B cell (primary cell): ENCODE data around the gene RNF40. TPM values are rescaled to one million over a fixed set of nuclear protein-coding genes. Genes with fewer than 3 reads are reported as not detected.
A peak's percentile ranks its signal among the peaks of the same experiment; 100 is the strongest.

Experiments
- ATAC-seq: fragments of 200-7000 bp; cut with Tn5 transposase; one replicate; pipeline ENCODE4 v1.10.0; 2021; ENCODE audit warnings: low read depth, mild to moderate bottlenecking, moderate number of reproducible peaks, moderate library complexity
- CTCF ChIA-PET: fragments of 350-600 bp; sonication (Branson Sonifier 250); formaldehyde crosslinking; loops from one replicate; lab custom pipeline; 2021; ENCODE audit warnings: antibody characterized with exemption, inconsistent platforms; lab: Charles Lee
- POLR2A ChIA-PET: fragments of 350-600 bp; sonication (Branson Sonifier 250); formaldehyde crosslinking; loops from one replicate; lab custom pipeline; 2021; ENCODE audit warnings: antibody characterized with exemption; lab: Charles Lee
- DNase-seq: peaks from one replicate; pipeline ENCODE4 v3.0.0; 2013
- H2AFZ ChIP-seq: 2 replicates; pipeline ENCODE4 v1.6.1; 2012; ENCODE audit warnings: mild to moderate bottlenecking, low read depth, low read length; ENCODE audit not compliant: insufficient read depth, poor library complexity, severe bottlenecking
- H3K27ac ChIP-seq, 2 donors: 1 replicate in 1 of 2; 2 replicates in 1 of 2; pipeline ENCODE4 v1.5.1; 2012 to 2013; ENCODE audit warnings: low read length in 2 of 2, mild to moderate bottlenecking in 2 of 2, moderate library complexity in 1 of 2
- H3K27me3 ChIP-seq, 4 experiments: fragments of 200-600 bp in 1 of 4; sonication (generic) in 1 of 4; replicated peaks in 1 of 4; 1 replicate in 2 of 4; 2 replicates in 2 of 4; pipeline versions ENCODE4 v1.6.1 to v1.7.0; 2013 to 2016; ENCODE audit warnings: low read length in 3 of 4, mild to moderate bottlenecking in 2 of 4, mixed read lengths in 1 of 4, moderate library complexity in 1 of 4; ENCODE audit not compliant: insufficient read depth in 4 of 4, control insufficient read depth in 3 of 4; ENCODE audit errors: control extremely low read depth in 1 of 4
- H3K36me3 ChIP-seq, 2 experiments: replicated peaks in 1 of 2; 1 replicate in 1 of 2; 2 replicates in 1 of 2; pipeline versions ENCODE4 v1.6.1 to v1.7.1; 2013; ENCODE audit warnings: low read length in 1 of 2; ENCODE audit not compliant: insufficient read depth in 2 of 2, control insufficient read depth in 1 of 2; ENCODE audit errors: control extremely low read depth in 1 of 2, extremely low read depth in 1 of 2
- H3K4me1 ChIP-seq, 2 donors: fragments of 200-600 bp in 1 of 2; sonication (generic) in 1 of 2; 1 replicate in 1 of 2; 2 replicates in 1 of 2; pipeline versions ENCODE4 v1.5.1 to v1.6.1; 2013 to 2017; ENCODE audit warnings: low read length in 2 of 2; ENCODE audit not compliant: control insufficient read depth in 2 of 2, insufficient read depth in 2 of 2
- H3K4me2 ChIP-seq: replicated peaks from 2 replicates; pipeline ENCODE3; 2012; ENCODE audit warnings: mild to moderate bottlenecking, low read depth, low read length; ENCODE audit not compliant: poor library complexity, severe bottlenecking
- H3K4me3 ChIP-seq, 5 experiments: fragments of 200-600 bp in 1 of 5; sonication (generic) in 1 of 5; 1 replicate in 3 of 5; 2 replicates in 2 of 5; pipeline versions ENCODE4 v1.5.1 to v1.7.0; 2011 to 2016; ENCODE audit warnings: low read length in 4 of 5, mild to moderate bottlenecking in 4 of 5, low read depth in 2 of 5, control low read depth in 1 of 5, moderate library complexity in 1 of 5; ENCODE audit not compliant: insufficient read depth in 1 of 5; ENCODE audit errors: control extremely low read depth in 1 of 5, extremely low read depth in 1 of 5
- H3K79me2 ChIP-seq: fragments of 200-600 bp; sonication (generic); one replicate; pipeline ENCODE4 v1.6.0; 2016; ENCODE audit warnings: low read length; ENCODE audit not compliant: control insufficient read depth, insufficient read depth
- H3K9ac ChIP-seq: fragments of 200-600 bp; sonication (generic); 2 replicates; pipeline ENCODE4 v1.6.1; 2017; ENCODE audit warnings: mild to moderate bottlenecking, low read length, moderate library complexity
- H3K9me3 ChIP-seq, 3 donors: one replicate each; pipeline versions ENCODE4 v1.6.1 to v1.7.1; 2013; ENCODE audit warnings: low read length in 2 of 3; ENCODE audit not compliant: control insufficient read depth in 2 of 3, insufficient read depth in 1 of 3; ENCODE audit errors: control extremely low read depth in 1 of 3
- H4K20me1 ChIP-seq: 2 replicates; pipeline ENCODE4 v1.6.0; 2012; ENCODE audit warnings: mild to moderate bottlenecking, low read length; ENCODE audit not compliant: insufficient read depth, control insufficient read depth, poor library complexity, severe bottlenecking
- H3K27ac Mint-ChIP-seq: one replicate; pipeline ENCODE4 v1.8.0; 2021; ENCODE audit warnings: mixed read lengths
- H3K27me3 Mint-ChIP-seq: one replicate; pipeline ENCODE4 v1.8.0; 2021; ENCODE audit warnings: mixed read lengths
- H3K4me1 Mint-ChIP-seq: one replicate; pipeline ENCODE4 v1.8.0; 2021; ENCODE audit warnings: mixed read lengths
- H3K4me3 Mint-ChIP-seq: one replicate; pipeline ENCODE4 v1.8.0; 2021; ENCODE audit warnings: mixed read lengths
- H3K9me3 Mint-ChIP-seq: one replicate; pipeline ENCODE4 v1.8.0; 2022; ENCODE audit warnings: mixed read lengths; ENCODE audit not compliant: insufficient read depth
- CTCF ChIP-seq: fragments of 200-600 bp; IDR thresholded peaks from one replicate; pipeline ENCODE4 v1.8.0; 2022; ENCODE audit warnings: antibody characterized with exemption, mild to moderate bottlenecking
- EZH2 ChIP-seq: IDR thresholded peaks from 2 replicates; pipeline ENCODE4 v1.6.1; 2012; ENCODE audit warnings: borderline replicate concordance, low read depth, mild to moderate bottlenecking, moderate library complexity, low read length; ENCODE audit not compliant: insufficient read depth, poor library complexity, severe bottlenecking
- WGBS: methylation state at CpG from one replicate; pipeline ENCODE4 v1.1.5; 2013; ENCODE audit warnings: missing lambda C conversion rate; ENCODE audit not compliant: insufficient coverage; 5-methylcytosine and 5-hydroxymethylcytosine counted together
- intact Hi-C: fragments of 100-400 bp; cut with micrococcal nuclease; formaldehyde crosslinking; loops from one replicate; pipeline ENCODE4 v1.10.0; 2022
- polyA plus RNA-seq: library from polyadenylated mRNA; depleted of rRNA; stranded (reverse); fragments of >200 nt; gene quantifications from 2 replicates; pipeline ENCODE4 v1.2.3, GENCODE V29; 2012
- total RNA-seq, 2 donors: library from RNA; stranded (reverse); fragments of 120-200 nt in 1 of 2; gene quantifications; 1 replicate in 1 of 2; 2 replicates in 1 of 2; pipeline versions ENCODE4 v1.2.3 to v1.2.4, GENCODE V29; 2013 to 2022

RNF40 gene
- total and polyA plus RNA-seq, 2 donors (not counting 1 experiment from before 2014, with no cell fraction given) = 41.8 to 121 TPM

GRCh38 chr16:30715750-30716445 is 46.2 kb upstream of the RNF40 start:
- H3K9me3 Mint-ChIP-seq = no peaks in the 10 kb centered on the region
- intact Hi-C loops = loop anchor here (2.0 kb wide), 1 partner anchor 17 kb away; the partner anchor contains the start of gene SRCAP
- peaks cover 8 to 86% of the 10 kb centered on the region in 2 experiments for H3K36me3 ChIP-seq
- peak overlapping the region; percentile 20 to 68 for H3K27ac ChIP-seq
- no peaks in the 10 kb centered on the region for H3K27me3 Mint-ChIP-seq
- peaks cover 17% of the 10 kb centered on the region for H3K4me1 Mint-ChIP-seq
- WGBS = 85% methylated on average over 10 of the region's 17 CpGs
- no peak overlapping the region for H3K4me3 ChIP-seq
- H3K4me3 Mint-ChIP-seq = peak overlapping the region; percentile 66
- H3K9me3 ChIP-seq = no peaks in the 10 kb centered on the region
- peaks cover 5 to 9% of the 10 kb centered on the region in 2 donors for H3K4me1 ChIP-seq
- ChIA-PET CTCF (no interaction called here), POLR2A (no interaction called here)
- TF ChIP-seq EZH2 = no peak
- TF ChIP-seq CTCF = no peak
- DNase-seq = peak; percentile 64
- peak overlapping the region; percentile 26 for H3K4me2 ChIP-seq
- no peak overlapping the region for H2AFZ ChIP-seq
- no peak overlapping the region for H3K9ac ChIP-seq
- H3K79me2 ChIP-seq = peaks cover 30% of the 10 kb centered on the region
- no peaks in the 10 kb centered on the region for H3K27me3 ChIP-seq
- peak; percentile 96 for ATAC-seq
- peak overlapping the region; percentile 90 for H3K27ac Mint-ChIP-seq
- H4K20me1 ChIP-seq = peaks cover 30% of the 10 kb centered on the region

GRCh38 chr16:30720086-30720485 is 42.0 kb upstream of the RNF40 start:
- no peak overlapping the region for H3K4me3 ChIP-seq
- TF ChIP-seq CTCF = no peak
- TF ChIP-seq EZH2 = no peak
- Mint-ChIP-seq H3K27me3 (no peaks in the 10 kb centered on the region), H3K9me3 (no peaks in the 10 kb centered on the region), H3K4me1 (peaks cover 19% of the 10 kb centered on the region), H3K27ac (no peak overlapping the region), H3K4me3 (no peak overlapping the region)
- no peak overlapping the region for H2AFZ ChIP-seq
- 94% methylated on average over 8 of the region's 11 CpGs for WGBS
- H3K27ac ChIP-seq = no peak overlapping the region
- no peaks in the 10 kb centered on the region for H3K9me3 ChIP-seq
- H4K20me1 ChIP-seq = peaks cover 53% of the 10 kb centered on the region
- H3K79me2 ChIP-seq = peaks cover 28% of the 10 kb centered on the region
- H3K4me1 ChIP-seq = peaks cover 9 to 13% of the 10 kb centered on the region in 2 donors
- H3K9ac ChIP-seq = no peak overlapping the region
- ATAC-seq (no peak), DNase-seq (no peak)
- no peak overlapping the region for H3K4me2 ChIP-seq
- H3K36me3 ChIP-seq = peaks cover 3 to 89% of the 10 kb centered on the region in 2 experiments
- intact Hi-C loops = no loop called here
- CTCF ChIA-PET = interaction anchor here (1.2 kb wide), 1 partner anchor 26 kb away, joined by 3 read pairs; no protein-coding TSS in a partner anchor
- no peaks in the 10 kb centered on the region for H3K27me3 ChIP-seq
- POLR2A ChIA-PET = no interaction called here
